H9 (cell line): ENCODE results near the gene COA8. TPM values are rescaled to one million over a fixed set of nuclear protein-coding genes. Genes with fewer than 3 reads are reported as not detected.
A peak's percentile ranks its signal among the peaks of the same experiment; 100 is the strongest.

ENCODE experiments used
- DNase-seq: peaks from one replicate; pipeline ENCODE4 v3.0.0-alpha.2; 2017
- H2AFZ ChIP-seq: one replicate; pipeline ENCODE4 v1.6.1; 2013; ENCODE audit warnings: mild to moderate bottlenecking, low read length, control low read depth, moderate library complexity
- H2AK5ac ChIP-seq: 2 replicates; pipeline ENCODE4 v1.6.1; 2013; ENCODE audit warnings: low read length, control low read depth, mixed read lengths; ENCODE audit not compliant: insufficient read length
- H2BK120ac ChIP-seq: one replicate; pipeline ENCODE4 v1.6.1; 2013; ENCODE audit warnings: low read depth, mild to moderate bottlenecking, low read length, control low read depth, inconsistent platforms; ENCODE audit not compliant: poor library complexity, severe bottlenecking
- H2BK12ac ChIP-seq: 2 replicates; pipeline ENCODE4 v1.6.1; 2013; ENCODE audit warnings: low read length, control low read depth, mixed read lengths, low read depth; ENCODE audit not compliant: insufficient read length
- H2BK15ac ChIP-seq: 2 replicates; pipeline ENCODE4 v1.6.1; 2013; ENCODE audit warnings: low read depth, low read length, control low read depth
- H2BK20ac ChIP-seq: one replicate; pipeline ENCODE4 v1.6.1; 2013; ENCODE audit warnings: low read depth, mild to moderate bottlenecking, low read length, control low read depth, inconsistent platforms; ENCODE audit not compliant: poor library complexity, severe bottlenecking
- H2BK5ac ChIP-seq: 2 replicates; pipeline ENCODE4 v1.6.1; 2013; ENCODE audit warnings: low read length, control low read depth, mixed read lengths; ENCODE audit not compliant: insufficient read length
- H3K14ac ChIP-seq: 2 replicates; pipeline ENCODE4 v1.6.1; 2013; ENCODE audit warnings: low read length, control low read depth; ENCODE audit not compliant: insufficient read depth
- H3K18ac ChIP-seq: 2 replicates; pipeline ENCODE4 v1.6.1; 2013; ENCODE audit warnings: low read depth, mild to moderate bottlenecking, mixed read lengths, low read length, control low read depth; ENCODE audit not compliant: insufficient read length
- H3K23ac ChIP-seq: 2 replicates; pipeline ENCODE4 v1.6.1; 2013; ENCODE audit warnings: low read length, control low read depth, mixed read lengths, low read depth; ENCODE audit not compliant: insufficient read length
- H3K23me2 ChIP-seq: 2 replicates; pipeline ENCODE4 v1.6.1; 2013; ENCODE audit warnings: low read depth, mild to moderate bottlenecking, mixed read lengths, low read length, control low read depth; ENCODE audit not compliant: insufficient read length, poor library complexity, severe bottlenecking
- H3K27ac ChIP-seq: 2 replicates; pipeline ENCODE4 v1.5.1; 2013; ENCODE audit warnings: low read length, control low read depth, mixed read lengths, low read depth; ENCODE audit not compliant: insufficient read length
- H3K27me3 ChIP-seq: 2 replicates; pipeline ENCODE4 v1.6.1; 2013; ENCODE audit warnings: low read length, control low read depth, inconsistent platforms; ENCODE audit not compliant: insufficient read depth
- H3K4ac ChIP-seq: 2 replicates; pipeline ENCODE4 v1.6.1; 2013; ENCODE audit warnings: low read depth, mild to moderate bottlenecking, control low read depth, inconsistent platforms, low read length, moderate library complexity
- H3K4me1 ChIP-seq: 2 replicates; pipeline ENCODE4 v1.6.1; 2013; ENCODE audit warnings: low read length, control low read depth, inconsistent platforms; ENCODE audit not compliant: insufficient read depth
- H3K4me2 ChIP-seq: 2 replicates; pipeline ENCODE4 v1.6.1; 2013; ENCODE audit warnings: low read length, control low read depth, mixed read lengths; ENCODE audit not compliant: insufficient read length, insufficient read depth
- H3K56ac ChIP-seq: 2 replicates; pipeline ENCODE4 v1.6.1; 2013; ENCODE audit warnings: low read depth, mild to moderate bottlenecking, mixed read lengths, low read length, control low read depth; ENCODE audit not compliant: insufficient read length
- H3K79me1 ChIP-seq: 2 replicates; pipeline ENCODE4 v1.6.1; 2013; ENCODE audit warnings: low read depth, mild to moderate bottlenecking, moderate library complexity, low read length, control low read depth, inconsistent platforms; ENCODE audit not compliant: insufficient read depth, poor library complexity, severe bottlenecking
- H3K79me2 ChIP-seq: 2 replicates; pipeline ENCODE4 v1.6.1; 2013; ENCODE audit warnings: low read length, control low read depth, inconsistent platforms; ENCODE audit not compliant: insufficient read depth
- H3K9ac ChIP-seq: 2 replicates; pipeline ENCODE4 v1.6.1; 2013; ENCODE audit warnings: low read length, control low read depth, mixed read lengths; ENCODE audit not compliant: insufficient read length; ENCODE audit errors: extremely low read depth
- H3K9me3 ChIP-seq: one replicate; pipeline ENCODE4 v1.6.1; 2013; ENCODE audit warnings: low read depth, low read length, inconsistent platforms; ENCODE audit not compliant: control insufficient read depth
- H3T11ph ChIP-seq: one replicate; pipeline ENCODE4 v1.6.1; 2013; ENCODE audit warnings: mild to moderate bottlenecking, low read length, control low read depth, inconsistent platforms
- H4K20me1 ChIP-seq: one replicate; pipeline ENCODE4 v1.6.1; 2013; ENCODE audit not compliant: control insufficient read depth, insufficient read length, insufficient read depth
- H4K5ac ChIP-seq: 2 replicates; pipeline ENCODE4 v1.6.1; 2013; ENCODE audit warnings: low read depth, mild to moderate bottlenecking, mixed read lengths, low read length, control low read depth; ENCODE audit not compliant: insufficient read length
- H4K8ac ChIP-seq: replicated peaks from 2 replicates; pipeline ENCODE4 v1.6.1; 2013; ENCODE audit warnings: low read length, control low read depth, mixed read lengths, low read depth; ENCODE audit not compliant: insufficient read length
- H4K91ac ChIP-seq: 2 replicates; pipeline ENCODE4 v1.6.1; 2013; ENCODE audit warnings: low read depth, mild to moderate bottlenecking, moderate library complexity, mixed read lengths, low read length, control low read depth; ENCODE audit not compliant: insufficient read length
- H3K27ac Mint-ChIP-seq, 3 experiments: 2 replicates in 2 of 3; 3 replicates in 1 of 3; pipeline ENCODE4 v1.8.0; 2020 to 2021; ENCODE audit warnings: mixed read lengths in 3 of 3, mild to moderate bottlenecking in 1 of 3, moderate library complexity in 1 of 3
- H3K27me3 Mint-ChIP-seq: 2 replicates; pipeline ENCODE4 v1.8.0; 2021; ENCODE audit warnings: low read depth, mild to moderate bottlenecking, moderate library complexity, mixed read lengths
- H3K36me3 Mint-ChIP-seq, 3 experiments: 2 replicates in 2 of 3; 3 replicates in 1 of 3; pipeline ENCODE4 v1.8.0; 2020 to 2021; ENCODE audit warnings: low read depth in 3 of 3, mixed read lengths in 3 of 3; ENCODE audit not compliant: insufficient read depth in 1 of 3
- H3K4me1 Mint-ChIP-seq, 2 experiments: 2 replicates each; pipeline ENCODE4 v1.8.0; 2020; ENCODE audit warnings: mixed read lengths in 2 of 2
- H3K4me3 Mint-ChIP-seq, 2 experiments: 2 replicates in 1 of 2; 3 replicates in 1 of 2; pipeline ENCODE4 v1.8.0; 2020 to 2021; ENCODE audit warnings: mild to moderate bottlenecking in 2 of 2, mixed read lengths in 2 of 2, moderate library complexity in 1 of 2
- H3K9me3 Mint-ChIP-seq, 2 experiments: 2 replicates in 1 of 2; 3 replicates in 1 of 2; pipeline ENCODE4 v1.8.0; 2020; ENCODE audit warnings: mild to moderate bottlenecking in 2 of 2, mixed read lengths in 2 of 2, moderate library complexity in 1 of 2
- WGBS: extraction: QIAGEN DNeasy Blood & Tissue Kit; methylation state at CpG from one replicate; pipeline ENCODE4 v1.1.7; 2013; ENCODE audit warnings: missing lambda C conversion rate, low lambda C conversion rate, mixed read lengths; ENCODE audit not compliant: insufficient read length; ENCODE audit errors: extremely low coverage; 5-methylcytosine and 5-hydroxymethylcytosine counted together
- total RNA-seq: library from RNA; stranded (reverse); gene quantifications from 2 replicates; pipeline ENCODE4 v1.2.1, GENCODE V29; 2021
- TF ChIP-seq, protein P1 (sequence below): fragments of 200-600 bp; sonication (generic); conservative IDR thresholded peaks from 3 replicates; pipeline ENCODE4 v1.8.0; 2021; ENCODE audit warnings: antibody characterized with exemption, mild to moderate bottlenecking

COA8 gene
- total RNA-seq, 1 experiment from 2014 or later: 45.5 TPM

DNA sequence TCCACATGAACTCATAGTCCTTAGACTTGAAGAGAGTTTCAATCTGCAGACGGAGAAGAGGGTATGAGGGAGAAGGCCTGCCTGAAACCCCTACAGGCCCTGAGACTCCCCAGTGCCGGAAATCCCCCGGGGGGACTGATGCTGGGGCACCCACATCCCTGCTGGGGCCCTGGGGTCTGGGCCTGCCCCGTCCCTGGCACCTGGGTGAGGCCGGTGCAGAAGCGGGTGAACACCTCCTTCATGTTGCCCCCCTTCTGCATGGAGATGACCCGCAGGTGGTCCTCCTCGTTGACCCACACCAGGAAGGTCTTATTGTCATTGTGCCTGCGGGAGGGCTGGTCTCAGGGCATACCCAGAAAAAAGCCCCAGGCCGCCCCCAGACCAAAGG is 42.5 kb upstream of the COA8 start:
- Histone ChIP-seq H4K5ac (no peak overlapping the region), H2BK120ac (no peak overlapping the region), H2BK20ac (no peak overlapping the region), H3K4ac (no peak overlapping the region), H3K23ac (no peak overlapping the region), H3K4me2 (no peak overlapping the region), H3K27ac (no peak overlapping the region), H3K79me2 (no peaks in the 10 kb centered on the region), H3K79me1 (no peaks in the 10 kb centered on the region), H3K4me1 (no peaks in the 10 kb centered on the region), H3K9ac (no peak overlapping the region), H2AK5ac (no peak overlapping the region), H3K18ac (no peak overlapping the region), H4K91ac (no peak overlapping the region), H3K23me2 (peaks cover 12% of the 10 kb centered on the region), H2BK15ac (no peak overlapping the region), H3K14ac (no peak overlapping the region), H3K9me3 (no peaks in the 10 kb centered on the region), H4K20me1 (peaks cover 3% of the 10 kb centered on the region), H4K8ac (no peak overlapping the region), H3T11ph (no peak overlapping the region), H2BK5ac (no peak overlapping the region), H3K56ac (no peak overlapping the region), H2AFZ (no peak overlapping the region), H3K27me3 (peaks cover 7% of the 10 kb centered on the region; the same call in 1 of the 2 replicates), H2BK12ac (no peak overlapping the region)
- H3K27me3 Mint-ChIP-seq: peaks cover 21% of the 10 kb centered on the region
- H3K36me3 Mint-ChIP-seq: peaks cover 10 to 15% (median 13%) of the 10 kb centered on the region in 3 experiments
- no peak for DNase-seq
- no peak overlapping the region for H3K27ac Mint-ChIP-seq
- no CpG with 5 or more reads among the region's 10 CpGs for WGBS
- H3K9me3 Mint-ChIP-seq: peaks cover 4 to 5% of the 10 kb centered on the region in 2 experiments; a peak in 3 of 5 replicates
- TF ChIP-seq, protein P1, sequence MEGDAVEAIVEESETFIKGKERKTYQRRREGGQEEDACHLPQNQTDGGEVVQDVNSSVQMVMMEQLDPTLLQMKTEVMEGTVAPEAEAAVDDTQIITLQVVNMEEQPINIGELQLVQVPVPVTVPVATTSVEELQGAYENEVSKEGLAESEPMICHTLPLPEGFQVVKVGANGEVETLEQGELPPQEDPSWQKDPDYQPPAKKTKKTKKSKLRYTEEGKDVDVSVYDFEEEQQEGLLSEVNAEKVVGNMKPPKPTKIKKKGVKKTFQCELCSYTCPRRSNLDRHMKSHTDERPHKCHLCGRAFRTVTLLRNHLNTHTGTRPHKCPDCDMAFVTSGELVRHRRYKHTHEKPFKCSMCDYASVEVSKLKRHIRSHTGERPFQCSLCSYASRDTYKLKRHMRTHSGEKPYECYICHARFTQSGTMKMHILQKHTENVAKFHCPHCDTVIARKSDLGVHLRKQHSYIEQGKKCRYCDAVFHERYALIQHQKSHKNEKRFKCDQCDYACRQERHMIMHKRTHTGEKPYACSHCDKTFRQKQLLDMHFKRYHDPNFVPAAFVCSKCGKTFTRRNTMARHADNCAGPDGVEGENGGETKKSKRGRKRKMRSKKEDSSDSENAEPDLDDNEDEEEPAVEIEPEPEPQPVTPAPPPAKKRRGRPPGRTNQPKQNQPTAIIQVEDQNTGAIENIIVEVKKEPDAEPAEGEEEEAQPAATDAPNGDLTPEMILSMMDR: no peak
- H3K4me3 Mint-ChIP-seq: peak overlapping the region; percentile 67 to 73
- H3K4me1 Mint-ChIP-seq: peaks cover 17 to 43% of the 10 kb centered on the region in 2 experiments
